Upper lobe of left lung (tissue), 4 donors: ENCODE results near the gene TBC1D5.

Experiments used
- CTCF ChIP-seq, 6 experiments: fragments of 450-650 bp in 4 of 6; fragments of 200-600 bp in 2 of 6; sonication (generic) in 2 of 6; IDR thresholded peaks; one replicate each; pipeline ENCODE4 v1.5.1; 2016 to 2019; ENCODE audit warnings: antibody characterized with exemption in 6 of 6
- POLR2A ChIP-seq, 4 donors: fragments of 450-650 bp; IDR thresholded peaks; one replicate each; pipeline ENCODE4 v1.5.1; 2016 to 2017; ENCODE audit warnings: antibody characterized with exemption in 4 of 4, mild to moderate bottlenecking in 2 of 4
- POLR2AphosphoS5 ChIP-seq, 2 donors: sonication (generic); formaldehyde crosslinking; IDR thresholded peaks; one replicate each; pipeline ENCODE4 v1.5.1; 2017; ENCODE audit warnings: antibody characterized with exemption in 2 of 2

DNA sequence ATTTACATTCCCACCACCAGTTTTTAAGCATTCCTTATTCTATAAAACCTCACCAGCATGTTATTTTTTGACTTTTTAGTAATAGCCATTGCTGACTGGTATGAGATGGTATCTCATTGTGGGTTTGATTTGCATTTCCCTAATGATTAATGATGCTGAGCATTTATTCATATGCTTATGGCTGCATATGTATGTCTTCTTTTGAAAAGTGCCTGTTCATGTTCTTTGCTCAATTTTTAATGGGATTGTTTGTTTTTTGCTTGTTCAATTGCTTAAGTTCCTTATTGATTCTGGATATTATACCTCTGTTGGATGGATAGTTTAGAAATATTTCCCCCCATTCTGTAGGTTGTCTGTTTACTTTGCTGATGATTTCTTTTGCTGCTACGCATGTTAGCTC is 16.1 kb downstream of the TBC1D5 start:
- TF ChIP-seq CTCF (IDR thresholded peaks at IDR 0.05) (no peak), POLR2AphosphoS5 (IDR thresholded peaks at IDR 0.05) (no peak), POLR2A (IDR thresholded peaks at IDR 0.05) (no peak)
